BJ (cell line): ENCODE data around the gene EPC1. TPM values are rescaled to one million over a fixed set of nuclear protein-coding genes. Genes with fewer than 3 reads are reported as not detected.

Experiments used
- CTCF ChIA-PET: fragments of 350-600 bp; formaldehyde crosslinking; extraction: SDS; loops from one replicate; lab custom pipeline; 2021; ENCODE audit warnings: antibody characterized with exemption, inconsistent platforms; lab: Yijun Ruan, JAX
- POLR2A ChIA-PET: fragments of 300-600 bp; sonication (Branson Sonifier 250); formaldehyde crosslinking; extraction: SDS; loops from one replicate; lab custom pipeline; 2021; ENCODE audit warnings: antibody characterized with exemption; lab: Charles Lee
- DNase-seq: peaks from one replicate; pipeline ENCODE4 v3.0.0-alpha.2; 2011; ENCODE audit warnings: low read depth
- H3K27me3 ChIP-seq: 2 replicates; pipeline ENCODE4 v1.6.0; 2011; ENCODE audit warnings: low read length; ENCODE audit not compliant: control insufficient read depth, insufficient read depth
- H3K36me3 ChIP-seq: 2 replicates; pipeline ENCODE4 v1.5.1; 2011; ENCODE audit warnings: low read length; ENCODE audit not compliant: control insufficient read depth, insufficient read depth
- H3K4me3 ChIP-seq: 2 replicates; pipeline ENCODE4 v1.5.1; 2011; ENCODE audit warnings: low read depth, mild to moderate bottlenecking, control low read depth, low read length
- polyA plus RNA-seq: library from polyadenylated mRNA; depleted of rRNA; stranded (reverse); fragments of >200 nt; gene quantifications from 2 replicates; pipeline ENCODE4 v1.2.3, GENCODE V29; 2011
- TF ChIP-seq, protein P1 (sequence below): IDR thresholded peaks from 2 replicates; pipeline ENCODE4 v1.5.1; 2011; ENCODE audit warnings: low read depth, mild to moderate bottlenecking, control low read depth, inconsistent platforms, low read length, moderate library complexity; ENCODE audit not compliant: insufficient read depth

EPC1 gene
- polyA plus RNA-seq, 1 experiment: 21.6 TPM

DNA sequence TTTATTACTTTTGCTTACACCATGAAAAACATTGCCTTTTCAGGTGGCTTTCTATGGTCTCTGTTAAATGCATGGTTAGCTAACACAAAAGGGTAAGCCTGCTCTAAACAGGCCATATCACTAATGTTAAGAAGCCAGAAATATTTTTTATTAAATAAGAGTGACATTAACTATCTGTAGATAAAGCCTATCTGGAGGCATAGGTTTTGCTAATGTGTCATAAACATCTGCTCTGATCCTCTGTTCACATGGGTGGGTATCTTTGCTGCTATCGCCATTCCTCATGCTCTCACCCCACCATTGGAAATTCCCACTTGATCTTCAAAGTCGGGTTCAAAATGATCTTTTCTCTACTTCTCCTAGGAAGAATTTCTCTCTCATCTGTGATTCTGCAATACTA is 32.4 kb downstream of the EPC1 start:
- ChIA-PET POLR2A (no interaction called here), CTCF (interaction anchor here (1.0 to 3.3 kb wide), 2 partner anchors 31 to 779 kb away, joined by 3 to 18 read pairs; no protein-coding TSS in a partner anchor)
- no peak for DNase-seq

GRCh38 chr10:32308027-32308603 is 38.8 kb downstream of the EPC1 start:
- ChIA-PET POLR2A (no interaction called here), CTCF (interaction anchor here (1.1 kb wide), 1 partner anchor 11 kb away, joined by 3 read pairs; no protein-coding TSS in a partner anchor)
- Histone ChIP-seq H3K36me3 (no peaks in the 10 kb centered on the region; the same call in 1 of the 2 replicates), H3K27me3 (no peaks in the 10 kb centered on the region), H3K4me3 (no peak overlapping the region)
- no peak for DNase-seq
- TF ChIP-seq, protein P1, sequence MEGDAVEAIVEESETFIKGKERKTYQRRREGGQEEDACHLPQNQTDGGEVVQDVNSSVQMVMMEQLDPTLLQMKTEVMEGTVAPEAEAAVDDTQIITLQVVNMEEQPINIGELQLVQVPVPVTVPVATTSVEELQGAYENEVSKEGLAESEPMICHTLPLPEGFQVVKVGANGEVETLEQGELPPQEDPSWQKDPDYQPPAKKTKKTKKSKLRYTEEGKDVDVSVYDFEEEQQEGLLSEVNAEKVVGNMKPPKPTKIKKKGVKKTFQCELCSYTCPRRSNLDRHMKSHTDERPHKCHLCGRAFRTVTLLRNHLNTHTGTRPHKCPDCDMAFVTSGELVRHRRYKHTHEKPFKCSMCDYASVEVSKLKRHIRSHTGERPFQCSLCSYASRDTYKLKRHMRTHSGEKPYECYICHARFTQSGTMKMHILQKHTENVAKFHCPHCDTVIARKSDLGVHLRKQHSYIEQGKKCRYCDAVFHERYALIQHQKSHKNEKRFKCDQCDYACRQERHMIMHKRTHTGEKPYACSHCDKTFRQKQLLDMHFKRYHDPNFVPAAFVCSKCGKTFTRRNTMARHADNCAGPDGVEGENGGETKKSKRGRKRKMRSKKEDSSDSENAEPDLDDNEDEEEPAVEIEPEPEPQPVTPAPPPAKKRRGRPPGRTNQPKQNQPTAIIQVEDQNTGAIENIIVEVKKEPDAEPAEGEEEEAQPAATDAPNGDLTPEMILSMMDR: no peak

More for the DNA sequence above, 32.4 kb downstream of the EPC1 start:
- Histone ChIP-seq H3K4me3 (no peak overlapping the region), H3K36me3 (no peaks in the 10 kb centered on the region), H3K27me3 (no peaks in the 10 kb centered on the region)
- TF ChIP-seq, protein P1: no peak

DNA sequence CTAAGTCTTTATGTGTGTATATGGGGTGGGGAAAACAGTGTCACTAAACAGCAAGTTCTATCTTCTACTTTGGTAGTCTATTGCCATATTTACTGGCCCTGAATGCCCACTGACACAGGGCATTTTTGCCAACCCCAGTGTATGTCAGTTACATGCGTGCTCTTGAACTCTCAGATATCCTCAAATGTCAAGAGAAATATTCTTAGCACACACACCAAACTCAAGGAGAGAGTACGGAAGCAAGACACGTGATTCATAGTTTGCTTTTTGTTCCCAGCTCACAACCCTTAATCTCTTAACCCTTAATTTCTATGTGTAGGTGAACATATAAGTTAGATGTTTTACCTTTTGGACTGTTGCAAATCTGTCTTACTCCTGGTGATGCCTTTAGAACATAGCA is 39.3 kb downstream of the EPC1 start:
- Histone ChIP-seq H3K4me3 (no peak overlapping the region), H3K36me3 (no peaks in the 10 kb centered on the region; the same call in 1 of the 2 replicates), H3K27me3 (no peaks in the 10 kb centered on the region)
- TF ChIP-seq, protein P1: no peak
- CTCF ChIA-PET: no interaction called here
- POLR2A ChIA-PET: no interaction called here
- DNase-seq: no peak

GRCh38 chr10:32299354-32299980 is 47.5 kb downstream of the EPC1 start:
- TF ChIP-seq, protein P1: no peak
- Histone ChIP-seq H3K27me3 (no peaks in the 10 kb centered on the region), H3K36me3 (no peaks in the 10 kb centered on the region), H3K4me3 (no peak overlapping the region)
- DNase-seq: no peak
- CTCF ChIA-PET: interaction anchor here (1.4 kb wide), 1 partner anchor 32 kb away, joined by 3 read pairs; no protein-coding TSS in a partner anchor
- POLR2A ChIA-PET: interaction anchor here (0.6 kb wide), 1 partner anchor 17 kb away, joined by 3 read pairs; no protein-coding TSS in a partner anchor

GRCh38 chr10:32298075-32298812 is 48.7 kb downstream of the EPC1 start:
- Histone ChIP-seq H3K27me3 (no peaks in the 10 kb centered on the region), H3K4me3 (no peak overlapping the region), H3K36me3 (no peaks in the 10 kb centered on the region)
- TF ChIP-seq, protein P1: no peak
- ChIA-PET POLR2A (no interaction called here), CTCF (no interaction called here)
- DNase-seq: peak; percentile 69
